Right forelimb (tissue), 1 donor: ENCODE data around the gene TIAL1.

Experiments
- DNase-seq: peaks from one replicate; pipeline ENCODE4 v3.0.0-alpha.2; 2018

TIAL1 gene

DNA sequence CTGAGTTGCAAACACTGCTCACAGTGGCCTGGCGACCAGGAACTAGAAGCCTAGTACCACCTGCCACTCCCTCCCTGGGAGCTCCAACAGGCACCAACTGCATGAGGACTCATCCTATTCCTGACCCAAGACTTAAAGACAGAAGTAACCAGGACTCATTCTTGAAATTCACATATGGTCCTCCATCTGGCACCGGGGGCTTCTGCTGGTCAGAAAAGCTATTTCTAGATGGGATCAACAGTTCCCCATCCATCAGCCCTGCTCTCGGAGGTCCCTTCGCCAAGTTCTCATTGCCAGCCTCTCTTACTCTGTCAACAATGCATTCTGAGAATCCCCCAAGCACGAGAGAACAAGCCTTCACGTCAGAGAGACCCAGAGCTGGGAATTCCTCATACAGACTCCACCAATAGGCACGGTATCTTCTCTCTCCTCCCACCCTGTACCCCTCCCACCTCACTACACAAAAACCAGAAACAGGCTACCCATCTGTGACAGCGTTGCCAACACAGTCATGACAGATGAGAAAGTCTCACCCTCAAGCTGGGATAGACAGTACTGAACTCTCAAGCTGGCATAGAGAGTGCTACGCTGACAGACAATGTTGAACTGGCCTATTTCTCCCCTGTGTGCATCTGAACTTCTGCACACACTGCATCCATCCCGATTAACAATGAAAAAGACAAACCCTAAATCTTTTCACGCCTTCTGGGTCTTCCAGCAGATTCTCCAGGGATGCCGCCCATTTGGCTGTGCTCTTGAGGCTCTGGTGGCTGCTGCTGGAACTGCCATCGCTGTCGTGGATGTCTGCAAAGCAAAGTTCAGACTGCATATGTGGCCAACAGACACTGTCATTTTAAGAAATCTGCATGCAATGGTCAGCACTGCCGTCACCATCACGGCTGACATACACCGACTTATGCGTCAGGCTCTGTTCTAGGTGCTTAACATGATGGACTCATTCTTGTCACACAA is 69.9 kb downstream of the TIAL1 start:
- no peak for DNase-seq

DNA sequence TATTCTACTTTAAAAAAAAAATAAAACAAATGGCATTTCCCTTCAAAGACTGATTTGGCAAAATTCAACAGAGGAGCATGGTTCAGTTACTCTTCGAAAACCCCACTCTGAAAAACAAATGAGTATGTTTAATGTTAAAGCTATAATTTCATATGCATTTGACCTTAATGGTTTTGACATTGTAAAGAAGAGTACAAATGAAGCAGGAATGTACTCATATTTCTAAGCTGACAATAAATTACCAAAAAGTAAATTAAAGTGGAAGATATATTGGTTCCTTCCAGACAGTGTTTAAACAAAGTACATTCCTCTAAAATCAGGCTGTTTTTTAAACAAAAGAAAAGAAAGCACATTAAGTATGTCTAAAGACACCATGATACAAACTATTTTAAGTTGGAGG is 70.6 kb downstream of the TIAL1 start:
- DNase-seq = no peak

DNA sequence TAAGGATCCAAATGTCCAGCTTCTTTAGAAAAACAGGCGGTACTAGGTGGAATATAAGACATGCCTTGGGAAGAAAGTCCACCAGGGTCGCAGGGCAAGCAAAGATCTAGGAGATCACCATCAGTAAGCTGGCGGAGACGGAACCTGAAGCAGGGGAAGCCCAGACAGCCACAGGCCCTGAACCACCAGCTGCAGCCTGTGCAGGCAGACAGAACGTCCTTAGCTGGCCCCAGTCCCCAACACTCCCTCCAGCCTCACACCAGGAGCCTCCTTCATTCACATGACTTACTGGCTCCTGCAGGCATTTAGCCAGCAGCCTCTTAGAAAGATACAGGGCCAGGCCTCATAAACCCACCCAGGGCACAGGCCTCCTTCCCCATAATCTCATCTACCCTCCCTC is 71.6 kb downstream of the TIAL1 start:
- no peak for DNase-seq

DNA sequence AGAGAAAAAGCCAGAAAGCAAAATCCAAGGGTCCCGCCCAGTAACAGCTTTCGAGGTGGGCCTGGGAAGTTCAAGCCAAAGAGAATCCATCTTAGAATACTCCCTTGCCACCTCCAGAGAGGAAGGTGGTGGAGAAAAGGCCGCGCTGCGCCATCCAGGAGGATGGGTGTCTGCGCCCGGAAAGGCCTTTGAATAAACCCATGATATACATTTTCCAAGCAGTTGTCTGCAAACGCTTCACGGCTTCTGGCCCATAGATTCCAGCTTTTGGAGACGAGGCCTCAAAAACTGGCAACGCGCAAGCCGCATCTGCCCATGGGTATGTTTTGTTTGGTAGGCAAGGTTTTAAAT is 72.1 kb downstream of the TIAL1 start:
- no peak for DNase-seq

DNA sequence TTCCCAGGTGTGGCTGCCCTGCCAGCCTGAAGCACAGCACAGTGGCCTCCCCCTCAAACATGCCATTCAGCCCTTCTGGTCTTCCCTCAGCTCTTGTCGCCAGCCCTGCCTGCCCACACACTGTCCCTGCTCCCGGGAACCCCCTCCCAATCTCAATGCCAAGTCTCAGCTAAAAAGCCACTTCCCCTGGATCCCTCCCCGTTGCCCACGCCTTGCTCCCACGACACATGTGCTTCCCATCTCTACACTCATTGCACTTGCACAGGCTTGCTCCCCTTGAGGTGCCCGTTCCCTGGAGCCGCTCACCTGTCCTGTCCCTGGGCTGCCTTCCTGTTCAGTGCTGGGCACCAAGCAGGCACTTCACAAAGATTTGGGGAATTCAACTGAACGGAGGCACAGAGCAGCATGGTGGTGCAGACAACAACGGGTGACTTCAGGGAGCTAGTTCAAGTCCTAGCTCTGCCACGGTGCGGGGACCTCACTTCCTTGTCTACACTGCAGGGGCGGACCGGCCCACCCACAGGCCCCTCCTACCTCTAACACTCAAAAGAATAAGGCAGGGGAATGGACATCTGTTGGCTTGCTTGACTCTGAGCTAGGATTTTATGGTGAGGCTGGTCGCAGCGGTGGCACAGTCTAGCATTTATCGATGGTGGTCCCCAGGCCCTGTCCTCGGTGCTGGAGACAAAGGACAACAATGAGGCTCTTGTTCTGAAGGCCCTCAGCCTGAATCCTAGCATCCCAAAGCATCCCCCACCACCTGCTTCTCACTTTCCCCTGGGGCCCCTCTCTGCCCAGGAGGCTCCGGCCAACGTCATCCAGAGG is 72.7 kb downstream of the TIAL1 start:
- DNase-seq = no peak
